HG03103 (cell line): Measurements from ENCODE around the gene HDDC2.
"Not testable (repeated sequence)": the region's sequence is repeated elsewhere in the genome, so short reads cannot be mapped to it uniquely, and the experiment has no call there.

Source experiments
- ATAC-seq: cut with Tn5 transposase; IDR thresholded peaks from one replicate; pipeline ENCODE4 v1.9.1; 2021; ENCODE audit warnings: low read depth; ENCODE audit not compliant: unreplicated experiment

HDDC2 gene

GRCh38 chr6:125307150-125307838 is 5.5 kb upstream of the HDDC2 start:
- no peak for ATAC-seq

DNA sequence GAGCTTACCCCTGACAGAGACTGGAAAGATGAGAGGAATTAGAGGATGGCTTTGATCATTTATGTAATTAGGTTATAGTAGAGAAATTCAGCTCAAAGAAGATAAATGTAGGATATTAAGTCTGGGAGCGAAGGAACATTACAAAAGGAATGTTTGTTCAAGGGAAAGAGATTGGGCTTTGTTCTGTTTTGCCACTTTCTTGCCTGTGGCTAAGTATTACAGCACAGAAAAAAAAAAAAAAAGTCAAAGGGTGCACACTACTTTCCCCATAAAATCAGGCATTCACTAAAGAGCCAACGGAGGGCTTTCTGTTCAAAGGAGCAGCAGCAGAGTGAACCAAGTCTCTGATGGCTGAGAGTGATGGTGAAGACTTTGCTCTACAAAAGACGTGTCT is 5.0 kb upstream of the HDDC2 start:
- no peak for ATAC-seq

GRCh38 chr6:125304970-125305660 is 3.3 kb upstream of the HDDC2 start:
- ATAC-seq = no peak

DNA sequence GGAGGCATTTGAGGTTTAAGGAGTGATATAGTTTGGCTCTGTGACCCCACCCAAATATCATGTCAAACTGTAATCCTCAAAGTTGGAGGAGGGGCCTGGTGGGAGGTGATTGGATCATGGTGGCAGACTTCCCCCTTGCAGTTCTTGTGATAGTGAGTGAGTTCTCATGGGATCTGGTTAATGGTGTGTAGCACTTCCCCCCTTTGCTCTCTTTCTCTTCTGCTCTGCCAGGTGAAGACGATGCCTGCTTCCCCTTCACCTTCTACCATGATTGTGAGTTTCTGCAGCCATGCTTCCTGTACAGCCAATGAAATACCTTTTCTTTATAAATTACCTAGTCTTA is 1.7 kb upstream of the HDDC2 start:
- no peak for ATAC-seq

DNA sequence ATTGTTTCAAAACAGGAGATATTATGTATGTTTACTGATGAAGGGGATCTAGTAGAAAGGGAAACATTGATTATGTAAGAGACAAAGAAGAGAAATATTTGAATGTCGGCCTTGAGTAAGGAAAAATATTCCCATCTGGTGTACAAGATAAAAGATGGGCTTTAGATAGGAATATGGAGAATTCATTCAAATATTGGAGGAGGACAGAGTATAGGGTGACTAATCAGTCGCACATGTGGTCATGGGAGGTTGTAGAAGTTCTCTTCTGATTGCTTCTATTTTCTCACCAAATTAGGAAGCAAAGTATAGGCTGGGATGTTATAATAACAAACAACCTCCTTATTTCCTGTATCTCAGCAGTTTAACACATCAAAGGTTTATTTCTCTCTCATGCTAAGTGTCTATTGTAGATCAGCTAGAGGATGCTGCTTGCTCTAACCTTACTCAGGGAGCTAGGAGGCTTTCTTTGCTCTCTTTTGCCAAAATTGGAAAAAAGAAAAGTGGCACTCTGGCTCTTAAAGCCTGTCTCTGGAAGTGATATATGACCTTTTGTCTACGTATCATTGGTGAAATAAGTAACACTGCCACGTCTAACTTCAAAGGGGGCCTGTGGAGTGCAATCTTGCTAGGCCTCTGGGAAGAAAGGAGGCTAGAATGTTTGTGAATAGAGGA is 1.2 kb upstream of the HDDC2 start:
- no peak for ATAC-seq

DNA sequence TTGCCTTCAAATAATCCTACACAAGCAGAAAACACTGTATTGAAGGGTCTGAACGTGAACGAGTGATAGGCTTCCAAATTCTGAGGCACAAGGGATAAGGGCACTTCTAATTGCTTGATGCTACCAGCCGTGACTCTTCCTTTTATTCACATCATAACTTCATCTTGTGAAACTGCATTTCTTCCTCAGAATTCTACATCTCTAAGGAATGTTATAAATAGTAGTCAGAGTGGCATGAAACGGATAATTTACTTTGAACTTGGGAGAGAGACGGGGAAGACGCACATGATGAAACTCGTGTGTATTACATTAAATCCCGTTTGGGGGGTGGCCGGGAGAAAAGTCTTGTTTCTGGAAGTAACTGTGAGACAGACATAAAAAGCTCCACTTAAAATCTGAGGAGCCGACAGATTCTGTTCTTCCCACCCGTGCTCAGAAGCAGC is 754 bp downstream of the HDDC2 start:
- ATAC-seq = no peak

DNA sequence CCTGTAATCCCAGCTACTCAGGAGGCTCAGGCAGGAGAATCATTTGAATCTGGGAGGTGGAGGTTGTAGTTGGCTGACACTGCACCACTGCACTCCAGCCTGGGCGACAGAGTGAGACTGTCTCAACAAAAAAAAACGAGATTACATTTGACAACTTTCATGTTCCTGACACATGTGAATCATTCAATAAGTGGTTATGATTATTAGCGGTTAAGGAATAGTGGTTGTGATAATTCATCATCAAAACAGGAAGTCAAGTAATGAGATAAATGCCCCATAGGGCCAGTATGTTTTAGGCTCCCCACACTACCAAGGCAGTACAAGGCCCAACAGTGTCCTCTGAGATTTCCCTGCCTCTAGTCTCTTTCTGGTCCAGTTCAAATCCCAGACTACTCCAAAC is 2.5 kb downstream of the HDDC2 start:
- no peak for ATAC-seq

DNA sequence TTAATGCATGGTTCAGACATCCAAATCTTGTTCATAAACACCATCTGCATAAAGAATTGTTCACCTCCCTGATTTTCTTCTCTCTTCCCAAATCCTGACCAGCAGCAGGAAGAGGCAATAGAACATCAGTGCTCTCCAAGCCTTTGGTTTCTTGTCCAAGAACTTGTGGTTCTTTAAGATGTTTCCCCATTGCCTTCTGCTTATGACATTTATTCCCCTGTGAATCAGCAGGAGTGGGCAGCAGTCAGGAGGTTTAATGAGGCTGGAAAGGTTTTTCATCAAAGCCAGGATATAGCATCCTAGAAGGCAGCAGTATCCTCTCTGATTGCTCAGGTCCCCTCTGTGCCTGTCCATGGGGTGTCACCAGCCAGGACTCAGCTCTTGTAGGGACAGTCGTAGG is 5.3 kb downstream of the HDDC2 start:
- no peak for ATAC-seq

- ATAC-seq = no peak
Measured at GRCh38 chr6:125294925-125295324, 6.8 kb downstream of the HDDC2 start.

DNA sequence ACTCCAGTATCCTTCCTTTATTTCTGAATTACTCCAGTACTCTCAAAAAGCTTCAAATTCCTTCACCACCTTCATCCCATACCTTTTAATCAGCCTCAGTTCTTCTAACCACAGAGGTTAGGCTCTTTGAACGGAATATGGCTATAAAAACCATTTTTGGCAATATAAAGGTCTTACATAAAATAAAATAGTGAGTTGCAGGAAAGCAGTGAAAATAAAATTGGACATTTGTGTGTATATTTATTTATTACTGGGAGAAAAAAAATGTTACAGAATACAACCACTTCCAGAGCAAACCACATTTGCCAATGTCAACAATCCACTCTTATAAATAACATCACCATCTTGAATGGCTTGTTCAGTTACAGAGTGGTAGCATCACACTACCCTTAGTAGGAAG is 7.7 kb downstream of the HDDC2 start:
- no peak for ATAC-seq

GRCh38 chr6:125293587-125293986 is 8.2 kb downstream of the HDDC2 start:
- no peak for ATAC-seq

- no peak for ATAC-seq
Measured at GRCh38 chr6:125287718-125288117, 14.0 kb downstream of the HDDC2 start.

DNA sequence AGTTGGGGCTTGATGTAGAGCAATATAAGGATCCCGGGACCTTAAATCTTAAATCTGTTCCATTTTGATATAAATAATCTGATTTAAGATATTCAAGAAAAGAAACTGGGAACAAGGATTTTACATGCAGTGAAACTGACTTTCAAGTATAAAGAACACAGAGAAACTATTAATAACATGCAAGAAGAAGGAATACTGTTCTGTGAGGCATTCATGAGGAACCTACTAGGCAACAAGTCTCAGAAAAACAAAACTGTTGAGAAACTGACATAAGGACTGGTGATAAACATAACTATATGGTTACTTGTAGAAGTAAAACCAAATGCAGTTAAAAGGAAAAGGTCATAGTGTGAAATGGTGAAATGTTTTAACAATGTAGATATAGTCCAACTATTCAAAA is 15.8 kb downstream of the HDDC2 start:
- ATAC-seq = no peak

- ATAC-seq = no peak
Measured at GRCh38 chr6:125285353-125285752, 16.4 kb downstream of the HDDC2 start.

GRCh38 chr6:125282470-125282869 is 19.3 kb downstream of the HDDC2 start:
- ATAC-seq = not testable (repeated sequence)

GRCh38 chr6:125280370-125281035 is 21.3 kb downstream of the HDDC2 start:
- not testable (repeated sequence) for ATAC-seq

DNA sequence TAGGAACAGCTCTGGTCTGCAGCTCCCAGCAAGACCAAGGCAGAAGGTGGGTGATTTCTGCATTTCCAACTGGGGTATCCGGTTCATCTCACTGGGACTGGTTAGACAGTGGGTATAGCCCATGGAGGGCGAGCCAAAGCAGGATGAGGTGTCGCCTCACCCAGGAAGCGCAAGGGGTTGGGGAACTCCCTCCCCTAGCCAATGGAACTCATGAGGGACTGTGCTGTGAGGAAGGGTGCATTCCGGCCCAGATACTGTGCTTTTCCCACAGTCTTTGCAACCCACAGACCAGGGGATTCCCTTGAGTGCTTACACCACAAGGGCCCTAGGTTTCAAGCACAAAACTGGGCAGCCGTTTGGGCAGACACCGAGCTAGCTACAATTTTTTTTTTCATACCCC is 21.8 kb downstream of the HDDC2 start:
- no peak for ATAC-seq

DNA sequence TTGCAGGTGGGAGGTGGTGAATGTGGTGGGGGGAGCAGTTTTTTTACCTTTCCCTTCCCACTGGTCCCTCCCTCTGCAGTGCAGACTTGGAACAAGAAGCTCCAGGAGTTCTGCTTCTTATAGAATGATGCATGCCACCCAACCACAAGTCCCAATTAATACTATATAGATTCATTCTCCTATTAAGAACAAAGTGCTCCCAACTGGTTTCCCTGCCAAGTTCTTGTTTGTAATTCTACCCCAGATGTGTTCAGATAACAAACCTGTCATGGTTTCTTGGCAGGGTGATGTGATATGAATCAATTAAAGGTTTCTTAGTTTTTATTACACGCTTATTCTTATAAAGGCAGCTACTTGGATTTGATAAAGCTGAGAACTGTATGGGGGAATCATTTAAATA is 23.9 kb downstream of the HDDC2 start:
- ATAC-seq = no peak

GRCh38 chr6:125275779-125276178 is 26.0 kb downstream of the HDDC2 start:
- no peak for ATAC-seq

- no peak for ATAC-seq
Measured at GRCh38 chr6:125274935-125275334, 26.8 kb downstream of the HDDC2 start.

GRCh38 chr6:125273965-125274364 is 27.8 kb downstream of the HDDC2 start:
- no peak for ATAC-seq
